GM18861 (cell line): ENCODE data around the gene RNF11.

Experiments used
- ATAC-seq: cut with Tn5 transposase; IDR thresholded peaks from one replicate; pipeline ENCODE4 v1.9.1; 2021; ENCODE audit not compliant: unreplicated experiment

RNF11 gene

GRCh38 chr1:51263147-51263877 is 27.2 kb downstream of the RNF11 start:
- ATAC-seq, result no peak

GRCh38 chr1:51264451-51264850 is 28.4 kb downstream of the RNF11 start:
- ATAC-seq, result no peak

GRCh38 chr1:51265618-51266017 is 29.5 kb downstream of the RNF11 start:
- no peak for ATAC-seq

- ATAC-seq, result no peak
Observed at GRCh38 chr1:51266181-51266580, 30.1 kb downstream of the RNF11 start.

GRCh38 chr1:51266791-51267190 is 30.7 kb downstream of the RNF11 start:
- no peak for ATAC-seq

GRCh38 chr1:51268634-51269033 is 32.6 kb downstream of the RNF11 start:
- ATAC-seq, result peak; percentile 13

GRCh38 chr1:51270751-51271150 is 34.7 kb downstream of the RNF11 start:
- ATAC-seq, result no peak

- ATAC-seq, result no peak
Observed at GRCh38 chr1:51272916-51273315, 36.8 kb downstream of the RNF11 start.

- ATAC-seq, result no peak
Observed at GRCh38 chr1:51274676-51275075, 38.6 kb downstream of the RNF11 start.

GRCh38 chr1:51276286-51276685 is 40.2 kb downstream of the RNF11 start:
- no peak for ATAC-seq

GRCh38 chr1:51280321-51280978 is 44.4 kb downstream of the RNF11 start:
- no peak for ATAC-seq

GRCh38 chr1:51281807-51282206 is 45.7 kb downstream of the RNF11 start:
- no peak for ATAC-seq

- no peak for ATAC-seq
Observed at GRCh38 chr1:51282605-51283004, 46.5 kb downstream of the RNF11 start.

GRCh38 chr1:51283979-51284378 is 47.9 kb downstream of the RNF11 start:
- no peak for ATAC-seq

- ATAC-seq, result peak; percentile 28
Observed at GRCh38 chr1:51284487-51284954, 48.4 kb downstream of the RNF11 start.

- peak; percentile 85 for ATAC-seq
Observed at GRCh38 chr1:51285055-51285454, 49.0 kb downstream of the RNF11 start.

GRCh38 chr1:51287966-51288365 is 51.9 kb downstream of the RNF11 start:
- ATAC-seq, result no peak

- ATAC-seq, result no peak
Observed at GRCh38 chr1:51288578-51288977, 52.5 kb downstream of the RNF11 start.

GRCh38 chr1:51289676-51290488 is 53.8 kb downstream of the RNF11 start:
- no peak for ATAC-seq

GRCh38 chr1:51290489-51290847 is 54.4 kb downstream of the RNF11 start:
- no peak for ATAC-seq

GRCh38 chr1:51293898-51294515 is 57.9 kb downstream of the RNF11 start:
- no peak for ATAC-seq
